Measurements from ENCODE around the gene SH3BGRL2. TPM values are rescaled to one million over a fixed set of nuclear protein-coding genes. Genes with fewer than 3 reads are reported as not detected.
"Not testable (repeated sequence)": the region's sequence is repeated elsewhere in the genome, so short reads cannot be mapped to it uniquely, and the experiment has no call there.

SH3BGRL2 gene
- total and polyA plus RNA-seq, 4 donors: 23.8 to 71.3 (median 34.3) TPM

- no peak overlapping the region for H3K9ac ChIP-seq (ENCODE audit: low read depth in 1 of 2, low read length in 2 of 2)
- H3K27me3 ChIP-seq (ENCODE audit: control insufficient read depth in 4 of 4, insufficient read depth in 4 of 4, low read length in 3 of 4): no peaks in the 10 kb centered on the region
- DNase-seq (ENCODE audit: low spot score): no peak
- H3K36me3 ChIP-seq (ENCODE audit: control insufficient read depth in 4 of 4, insufficient read depth in 3 of 4, low read depth in 1 of 4, low read length in 3 of 4): no peaks in the 10 kb centered on the region
- peak; percentile 98 for TF ChIP-seq SP1 (IDR thresholded peaks at IDR 0.05)
- TF ChIP-seq FOXA2 (IDR thresholded peaks at IDR 0.05): peak; percentile 82
- peak; percentile 87 for TF ChIP-seq MAX (IDR thresholded peaks at IDR 0.05)
- TF ChIP-seq TAF1 (conservative IDR thresholded peaks at IDR 0.05): no peak
- peak in 1 of 2 donors; percentile 77 for TF ChIP-seq EGR1 (IDR thresholded peaks at IDR 0.05; ENCODE audit: low read depth in 2 of 2)
- peak; percentile 30 to 52 for TF ChIP-seq GABPA (IDR thresholded peaks at IDR 0.05 in 1 of 2, conservative IDR thresholded peaks at IDR 0.05 in 1 of 2)
- TF ChIP-seq HNF4A (conservative IDR thresholded peaks at IDR 0.05): peak; percentile 98 to 99
- TF ChIP-seq CTCF (IDR thresholded peaks at IDR 0.05; ENCODE audit: low read depth, low read length, missing input control): no peak
- TF ChIP-seq REST (IDR thresholded peaks at IDR 0.05): peak; percentile 85
- TF ChIP-seq JUND (IDR thresholded peaks at IDR 0.05): peak; percentile 76 to 79
- peak; percentile 75 for TF ChIP-seq FOXA1 (IDR thresholded peaks at IDR 0.05)
- TF ChIP-seq RXRA (IDR thresholded peaks at IDR 0.05): peak; percentile 93 to 96
- peak; percentile 58 to 62 for TF ChIP-seq RAD21 (IDR thresholded peaks at IDR 0.05)
- TF ChIP-seq ZBTB33 (IDR thresholded peaks at IDR 0.05): peak; percentile 95
- TF ChIP-seq HNF4G (IDR thresholded peaks at IDR 0.05): peak; percentile 90
- TF ChIP-seq NR2F2 (IDR thresholded peaks at IDR 0.05): peak; percentile 44
- peak; percentile 77 for TF ChIP-seq YY1 (IDR thresholded peaks at IDR 0.05)
- peak; percentile 79 for TF ChIP-seq ATF3 (IDR thresholded peaks at IDR 0.05)
- peak overlapping the region; percentile 56 to 59 for H3K27ac ChIP-seq (ENCODE audit: low read depth in 1 of 2, low read length in 2 of 2)
- 34% methylated on average over 1 of the region's 1 CpG for WGBS
- no peak overlapping the region for H3K4me3 ChIP-seq (ENCODE audit: low read depth in 1 of 3, low read length in 3 of 3)
- peaks cover 5 to 26% (median 14%) of the 10 kb centered on the region in 4 donors for H3K4me1 ChIP-seq (ENCODE audit: control insufficient read depth in 4 of 4, insufficient read depth in 4 of 4, low read length in 3 of 4)
- H3K9me3 ChIP-seq (ENCODE audit: control insufficient read depth in 4 of 4, low read length in 3 of 4): no peaks in the 10 kb centered on the region
Measured at GRCh38 chr6:79617518-79617941, 13.6 kb upstream of the SH3BGRL2 start.

- DNase-seq (ENCODE audit: low spot score); H3K9me3 ChIP-seq (ENCODE audit: control insufficient read depth in 4 of 4, low read length in 3 of 4); H3K27ac ChIP-seq (ENCODE audit: low read depth in 1 of 2, low read length in 2 of 2); H3K36me3 ChIP-seq (ENCODE audit: control insufficient read depth in 4 of 4, insufficient read depth in 3 of 4, low read depth in 1 of 4, low read length in 3 of 4); H3K27me3 ChIP-seq (ENCODE audit: control insufficient read depth in 4 of 4, insufficient read depth in 4 of 4, low read length in 3 of 4); H3K4me3 ChIP-seq (ENCODE audit: low read depth in 1 of 3, low read length in 3 of 3); H3K9ac ChIP-seq (ENCODE audit: low read depth in 1 of 2, low read length in 2 of 2): not testable (repeated sequence)
- WGBS: 83% methylated on average over 13 of the region's 13 CpGs
- H3K4me1 ChIP-seq (ENCODE audit: control insufficient read depth in 4 of 4, insufficient read depth in 4 of 4, low read length in 3 of 4): peaks cover 5 to 26% (median 14%) of the 10 kb centered on the region in 4 donors
Measured at GRCh38 chr6:79618425-79618824, 12.7 kb upstream of the SH3BGRL2 start.

Measured in liver (tissue), 9 donors.